Amniotic epithelial cell (primary cell): ENCODE measurements around the gene TMCO4.
"Not testable (repeated sequence)": the region's sequence is repeated elsewhere in the genome, so short reads cannot be mapped to it uniquely, and the experiment has no call there.

ENCODE experiments used
- DNase-seq: peaks from one replicate; pipeline ENCODE4 v3.0.0-alpha.2; 2010; ENCODE audit warnings: low read depth

TMCO4 gene

GRCh38 chr1:19655718-19656080 lies 144.0 kb downstream of the TMCO4 start:
- DNase-seq, result no peak

GRCh38 chr1:19654886-19655717 lies 144.6 kb downstream of the TMCO4 start:
- no peak for DNase-seq

- DNase-seq, result peak; percentile 85
Measured at GRCh38 chr1:19654386-19654785, 145.3 kb downstream of the TMCO4 start.

- DNase-seq, result peak; percentile 47
Measured at GRCh38 chr1:19651141-19651737, 148.5 kb downstream of the TMCO4 start.

GRCh38 chr1:19650416-19651140 lies 149.1 kb downstream of the TMCO4 start:
- no peak for DNase-seq

GRCh38 chr1:19648689-19649088 lies 151.0 kb downstream of the TMCO4 start:
- DNase-seq, result peak; percentile 33

- DNase-seq, result no peak
Measured at GRCh38 chr1:19648239-19648638, 151.5 kb downstream of the TMCO4 start.

- DNase-seq, result no peak
Measured at GRCh38 chr1:19647643-19648042, 152.1 kb downstream of the TMCO4 start.

- no peak for DNase-seq
Measured at GRCh38 chr1:19646377-19647319, 153.1 kb downstream of the TMCO4 start.

GRCh38 chr1:19645411-19646251 lies 154.1 kb downstream of the TMCO4 start:
- DNase-seq, result no peak

GRCh38 chr1:19644681-19645410 lies 154.9 kb downstream of the TMCO4 start:
- DNase-seq, result no peak

- no peak for DNase-seq
Measured at GRCh38 chr1:19644395-19644680, 155.4 kb downstream of the TMCO4 start.

GRCh38 chr1:19643602-19644394 lies 155.9 kb downstream of the TMCO4 start, which contains the start of gene NBL1:
TSS of gene NBL1 (plus strand) at chr1:19644311. CDS start at chr1:19655031, 10,720 bp downstream.
- peak; percentile 51 for DNase-seq

GRCh38 chr1:19643121-19643520 lies 156.6 kb downstream of the TMCO4 start:
- peak; percentile 25 for DNase-seq

GRCh38 chr1:19640363-19641316 lies 159.1 kb downstream of the TMCO4 start:
- DNase-seq, result no peak

GRCh38 chr1:19639999-19640362 lies 159.7 kb downstream of the TMCO4 start:
- DNase-seq, result peak; percentile 69

GRCh38 chr1:19639228-19639627 lies 160.5 kb downstream of the TMCO4 start:
- not testable (repeated sequence) for DNase-seq

- DNase-seq, result no peak
Measured at GRCh38 chr1:19637606-19638005, 162.1 kb downstream of the TMCO4 start.
